HG02678 (cell line): Measurements from ENCODE around the gene HHIPL1.
"Not testable (repeated sequence)": the region's sequence is repeated elsewhere in the genome, so short reads cannot be mapped to it uniquely, and the experiment has no call there.

Experiments used
- ATAC-seq: cut with Tn5 transposase; IDR thresholded peaks from one replicate; pipeline ENCODE4 v1.9.1; 2021; ENCODE audit warnings: mild to moderate bottlenecking, moderate library complexity; ENCODE audit not compliant: unreplicated experiment

The HHIPL1 gene

DNA sequence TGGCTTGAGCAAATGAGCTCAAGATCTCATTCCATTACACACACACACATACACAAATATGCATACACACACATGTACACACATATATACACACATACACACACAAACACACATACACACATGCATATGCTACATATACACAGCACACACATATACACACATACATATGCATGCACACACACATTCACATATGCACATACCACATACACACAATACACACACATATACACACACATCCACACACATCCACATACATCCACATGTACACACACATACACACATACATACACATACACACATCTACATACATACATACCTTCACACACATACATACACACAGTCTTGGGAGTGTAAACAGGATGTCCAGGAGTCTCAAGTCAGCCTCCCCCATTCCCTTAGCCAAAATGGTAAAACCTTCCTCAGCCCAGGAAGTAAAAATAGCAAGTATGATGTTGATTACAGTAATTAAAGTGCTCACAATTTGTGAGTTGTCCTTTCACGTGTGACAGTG is 12.8 kb downstream of the HHIPL1 start:
- no peak for ATAC-seq

GRCh38 chr14:99658218-99658845 is 13.4 kb downstream of the HHIPL1 start:
- ATAC-seq = no peak

- no peak for ATAC-seq
These were observed 14.4 kb downstream of the HHIPL1 start for GRCh38 chr14:99659333-99659741.

DNA sequence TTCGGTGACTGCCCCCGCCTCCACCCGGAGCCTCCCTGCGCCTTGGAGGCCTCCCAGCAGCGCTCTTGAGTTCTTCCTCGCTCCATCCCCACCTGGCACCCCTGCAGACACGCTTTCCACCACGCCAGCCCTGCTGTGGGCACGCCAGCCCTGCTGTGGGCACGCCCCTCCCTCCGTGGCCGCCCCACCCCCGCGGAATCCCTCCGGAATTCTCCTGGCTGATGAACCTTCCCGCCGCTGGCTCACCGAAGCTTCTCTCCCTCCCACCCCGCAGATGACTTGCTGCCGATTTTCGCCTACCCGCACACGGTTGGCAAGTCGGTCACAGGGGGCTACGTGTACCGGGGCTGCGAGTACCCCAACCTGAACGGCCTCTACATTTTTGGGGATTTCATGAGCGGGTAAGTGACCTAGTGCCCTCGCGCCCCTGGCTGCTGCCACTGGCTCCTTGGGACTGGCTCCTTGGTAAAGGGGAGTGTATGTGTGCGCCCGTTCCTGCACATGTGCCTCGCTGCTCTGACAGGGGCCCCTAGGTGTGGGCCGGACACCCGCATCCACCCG is 15.2 kb downstream of the HHIPL1 start:
- ATAC-seq = no peak

DNA sequence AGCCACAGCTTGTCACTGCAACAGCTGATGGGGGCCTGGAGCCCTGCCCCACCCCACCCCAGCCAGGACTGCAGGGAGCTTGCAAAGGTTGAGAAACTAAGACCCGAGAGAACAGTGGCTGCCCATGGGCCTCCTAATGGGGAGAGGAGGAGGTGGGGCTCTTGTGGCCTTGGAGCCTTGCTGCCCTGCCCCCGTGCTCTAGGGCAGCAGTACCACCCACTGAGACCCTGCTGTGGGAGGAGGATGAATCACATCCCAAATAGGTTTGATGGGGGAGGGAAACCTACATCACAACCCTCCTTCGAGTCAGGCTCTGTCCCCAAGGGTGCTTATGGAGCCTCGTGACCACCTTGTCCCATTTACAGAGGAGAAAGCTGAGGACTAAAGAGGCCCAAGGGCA is 15.9 kb downstream of the HHIPL1 start:
- no peak for ATAC-seq

DNA sequence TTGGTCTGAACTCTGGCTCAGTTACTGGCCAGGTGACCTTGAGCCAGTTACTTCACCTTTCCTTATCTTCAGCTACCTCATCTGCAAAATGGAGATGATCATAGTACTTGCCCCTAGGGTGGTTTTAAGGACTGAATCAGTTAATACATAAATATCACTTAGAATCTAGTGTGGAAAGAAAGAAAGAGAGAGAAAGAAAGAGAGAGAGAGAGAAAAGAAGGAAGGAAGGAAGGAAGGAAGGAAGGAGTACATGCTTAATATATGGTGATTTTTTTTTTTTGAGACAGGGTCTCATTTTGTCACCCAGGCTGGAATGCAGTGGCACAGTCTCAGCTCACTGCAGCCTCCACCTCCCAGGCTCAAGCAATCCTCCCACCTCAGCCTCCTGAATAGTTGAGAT is 16.3 kb downstream of the HHIPL1 start:
- not testable (repeated sequence) for ATAC-seq

GRCh38 chr14:99662846-99663245 is 17.9 kb downstream of the HHIPL1 start:
- ATAC-seq = no peak

GRCh38 chr14:99663386-99664057 is 18.6 kb downstream of the HHIPL1 start:
- ATAC-seq = no peak

DNA sequence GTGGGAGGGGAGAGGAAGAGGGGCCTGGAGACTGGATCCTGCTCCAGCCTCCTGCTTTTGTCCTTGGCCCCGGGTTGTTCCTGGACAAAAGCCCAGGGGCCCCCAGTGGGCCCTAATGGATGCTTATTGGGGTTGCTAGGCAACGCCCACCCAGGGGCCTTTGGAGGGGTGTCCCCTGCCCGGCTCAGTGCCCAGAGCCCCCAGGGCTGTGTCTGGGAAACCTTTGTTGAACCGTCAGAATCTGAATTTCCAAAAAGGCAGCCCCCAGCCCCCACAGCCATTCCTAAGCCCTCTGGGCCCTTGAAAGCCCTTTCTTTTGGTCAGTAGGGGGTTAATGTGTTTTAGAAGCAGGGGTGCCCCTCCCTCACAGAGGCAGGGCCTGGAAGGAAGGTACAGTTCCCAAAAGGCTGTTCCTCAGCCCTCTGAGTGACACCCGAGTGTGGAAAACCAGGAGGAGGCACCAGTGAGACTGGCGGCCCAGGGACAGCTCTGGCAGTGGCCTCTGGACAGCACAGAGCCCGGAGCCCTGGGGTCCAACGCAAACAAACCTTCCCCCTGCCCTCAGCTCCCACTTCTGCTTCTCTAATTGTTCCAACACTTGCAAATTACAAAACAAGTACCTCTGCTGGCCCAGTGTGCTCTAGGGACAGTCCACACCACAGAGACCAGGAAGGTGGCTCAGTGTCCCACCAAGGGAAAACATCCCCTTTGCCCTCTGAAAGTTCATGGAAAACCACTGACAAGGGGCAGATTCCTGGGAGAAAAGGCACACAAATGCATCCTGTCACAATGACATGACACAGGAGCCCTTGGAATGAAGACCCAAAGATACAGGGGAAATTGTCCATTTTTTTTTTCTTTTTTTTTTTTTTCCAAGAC is 19.4 kb downstream of the HHIPL1 start:
- no peak for ATAC-seq

GRCh38 chr14:99664937-99665273 is 20.0 kb downstream of the HHIPL1 start:
- ATAC-seq = peak; percentile 44

GRCh38 chr14:99666533-99666932 is 21.6 kb downstream of the HHIPL1 start:
- no peak for ATAC-seq

GRCh38 chr14:99667045-99667444 is 22.1 kb downstream of the HHIPL1 start:
- ATAC-seq = no peak

GRCh38 chr14:99667821-99668220 is 22.9 kb downstream of the HHIPL1 start:
- ATAC-seq = no peak

- ATAC-seq = no peak
These were observed 23.7 kb downstream of the HHIPL1 start for GRCh38 chr14:99668307-99669295.

DNA sequence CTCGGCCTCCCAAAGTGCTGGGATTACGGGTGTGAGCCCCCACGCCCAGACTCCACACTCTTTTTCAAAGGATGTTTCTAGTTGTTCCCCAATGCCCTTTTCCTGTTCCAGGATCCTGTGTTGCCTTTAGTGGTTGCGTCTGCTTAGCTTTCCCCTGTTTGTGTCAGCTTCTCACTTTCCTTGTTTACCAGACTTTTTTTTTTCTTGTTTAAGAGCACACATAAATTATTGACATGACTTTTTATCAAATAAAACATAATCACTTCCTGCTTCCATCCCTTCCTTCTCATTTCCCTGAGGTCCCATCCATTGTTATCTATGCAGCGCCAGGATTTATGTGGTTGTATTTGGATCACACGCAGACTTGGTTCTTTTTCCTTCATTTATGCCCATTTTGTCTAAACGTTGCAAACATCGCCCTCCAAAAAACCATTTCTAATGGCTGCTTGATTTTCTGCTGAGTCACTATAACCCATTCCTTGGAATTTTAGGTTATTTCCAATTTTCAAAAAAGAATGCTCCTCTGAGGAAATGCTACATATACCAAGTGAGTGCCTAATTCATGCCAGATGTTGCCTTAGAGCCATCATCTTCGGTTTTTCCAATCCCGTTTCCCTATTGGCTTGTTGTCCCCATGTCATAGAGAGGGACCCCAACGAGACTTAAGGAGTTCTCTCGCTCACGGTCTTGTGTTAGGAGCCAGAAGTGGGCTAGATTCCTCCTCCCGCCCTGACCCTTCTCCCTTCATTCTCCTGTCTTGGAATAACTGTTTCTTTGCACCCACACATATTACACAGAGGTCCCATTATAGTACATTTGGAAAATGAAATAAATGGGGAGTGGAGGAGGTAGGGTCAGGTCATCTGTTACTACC is 25.7 kb downstream of the HHIPL1 start:
- ATAC-seq = no peak

GRCh38 chr14:99671235-99672224 is 26.6 kb downstream of the HHIPL1 start:
- ATAC-seq = no peak

GRCh38 chr14:99672506-99673304 is 27.8 kb downstream of the HHIPL1 start:
- no peak for ATAC-seq
